GM19463 (cell line): ENCODE results near the gene GMDS.

Experiments
- ATAC-seq: cut with Tn5 transposase; IDR thresholded peaks from one replicate; pipeline ENCODE4 v1.9.1; 2021; ENCODE audit warnings: mild to moderate bottlenecking, moderate library complexity; ENCODE audit not compliant: unreplicated experiment

The GMDS gene

DNA sequence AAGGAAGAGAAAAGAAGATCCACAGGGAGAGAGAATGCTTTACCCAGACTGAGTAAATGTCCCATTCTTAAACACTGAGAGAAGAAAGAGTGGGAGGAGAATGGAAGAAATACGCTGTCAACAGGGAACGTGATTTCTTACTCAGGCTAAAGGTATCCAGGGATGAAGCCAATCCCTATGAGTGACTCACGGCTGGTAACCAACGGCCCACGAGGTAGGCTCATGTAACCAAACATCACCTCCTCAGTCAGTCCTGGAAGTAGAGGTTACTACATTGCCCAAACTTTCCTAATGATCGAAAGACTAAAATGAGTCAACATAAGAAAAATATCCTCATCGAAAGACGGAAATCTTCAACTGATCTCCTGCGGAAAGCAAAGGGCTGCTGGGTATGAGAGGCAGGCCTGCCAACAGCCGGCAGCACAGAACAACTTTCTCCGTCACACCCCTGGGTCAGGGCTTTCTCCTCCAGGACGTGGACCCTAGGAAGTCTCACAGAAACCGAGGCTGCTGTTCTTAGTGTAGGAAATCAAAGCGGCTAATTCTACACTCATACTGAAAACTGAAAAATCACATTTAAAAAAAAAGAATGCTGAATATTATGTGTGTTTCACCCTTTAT is 292.6 kb downstream of the GMDS start:
- no peak for ATAC-seq

DNA sequence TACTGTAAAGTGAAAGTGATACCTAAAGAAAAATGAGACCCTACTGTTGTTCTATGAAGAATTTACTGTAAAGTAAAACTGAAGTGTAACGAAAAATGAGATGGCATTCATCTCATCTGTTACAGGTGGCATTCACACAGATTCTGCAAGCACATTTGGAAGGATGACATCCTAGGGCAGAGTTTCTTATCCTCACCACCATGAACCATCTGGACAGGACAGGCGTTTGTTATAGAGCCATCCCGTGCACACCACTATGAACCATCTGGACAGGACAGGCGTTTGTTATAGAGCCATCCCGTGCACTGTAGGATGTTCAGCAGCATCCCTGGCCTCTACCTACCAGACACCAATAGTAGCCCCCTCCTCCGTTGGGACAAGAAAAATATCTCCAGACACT is 294.8 kb downstream of the GMDS start:
- ATAC-seq = no peak

GRCh38 chr6:1949538-1949937 is 295.9 kb downstream of the GMDS start:
- no peak for ATAC-seq

- ATAC-seq = no peak
These were observed 297.5 kb downstream of the GMDS start for GRCh38 chr6:1947922-1948321.

DNA sequence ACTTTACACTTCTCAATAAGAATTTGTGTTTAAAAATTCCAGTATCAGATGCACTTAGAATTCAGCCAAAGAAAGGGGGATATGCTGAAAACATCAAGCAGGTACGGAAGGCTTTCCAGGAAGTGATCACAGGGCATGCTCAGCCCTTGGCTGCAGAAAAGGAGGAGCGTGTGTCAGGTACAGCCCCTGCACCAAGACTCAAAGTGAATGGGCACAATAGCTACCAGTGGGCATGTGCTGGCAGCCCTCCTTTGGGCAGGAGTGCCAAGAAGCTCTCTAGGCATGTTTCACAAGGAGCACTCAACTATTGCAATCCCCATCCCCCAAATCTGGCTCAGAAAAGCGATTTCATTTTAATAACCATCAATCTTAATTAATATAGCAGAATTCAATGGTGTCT is 298.8 kb downstream of the GMDS start:
- no peak for ATAC-seq

DNA sequence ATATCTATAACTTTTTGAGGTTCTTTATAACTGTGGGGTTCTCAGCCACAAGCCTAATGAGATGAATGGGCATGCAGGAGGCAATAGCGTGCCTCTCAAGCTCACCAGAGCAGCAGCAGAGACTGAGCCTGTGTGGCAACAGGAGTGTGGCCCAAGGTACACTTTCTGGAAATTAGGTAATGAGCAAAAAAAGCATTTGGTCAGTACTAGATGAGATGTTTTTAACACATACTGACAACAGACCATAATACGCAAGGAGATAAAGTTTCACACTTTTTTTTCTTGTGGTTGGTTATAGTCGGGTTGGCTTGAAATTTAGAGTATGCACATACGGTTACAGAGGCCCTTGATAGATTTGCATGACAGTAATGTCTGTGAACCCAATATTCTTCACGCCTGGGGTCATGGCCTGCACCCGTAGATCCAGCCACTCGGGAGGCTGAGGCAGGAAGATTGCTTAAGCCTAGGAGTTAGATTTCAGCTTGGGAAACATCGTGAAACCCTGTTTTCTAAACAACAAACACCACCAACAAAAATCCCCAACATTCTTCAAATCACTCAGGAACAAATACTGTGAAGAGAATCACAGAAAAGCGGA is 300.1 kb downstream of the GMDS start:
- ATAC-seq = no peak

DNA sequence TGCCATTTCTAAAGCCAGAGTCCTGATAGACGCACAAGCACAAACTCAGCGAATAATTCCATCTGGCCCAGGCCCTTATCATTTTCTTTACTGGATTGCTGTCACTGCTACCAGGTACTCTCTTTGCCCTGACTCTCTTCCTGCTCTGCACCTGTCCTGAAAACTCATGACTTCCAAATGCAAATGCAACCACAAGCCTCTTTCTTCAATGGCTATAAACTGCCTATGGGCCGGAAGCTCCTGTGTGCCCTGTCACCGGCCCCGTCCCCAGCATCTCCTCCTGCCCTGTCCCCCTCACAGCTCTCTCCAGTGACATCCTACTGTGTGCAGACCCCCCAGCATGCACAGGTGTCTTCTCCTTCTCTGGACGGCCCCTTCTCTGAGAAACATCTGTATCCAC is 302.6 kb downstream of the GMDS start:
- ATAC-seq = no peak

GRCh38 chr6:1941534-1941933 is 303.9 kb downstream of the GMDS start:
- no peak for ATAC-seq

DNA sequence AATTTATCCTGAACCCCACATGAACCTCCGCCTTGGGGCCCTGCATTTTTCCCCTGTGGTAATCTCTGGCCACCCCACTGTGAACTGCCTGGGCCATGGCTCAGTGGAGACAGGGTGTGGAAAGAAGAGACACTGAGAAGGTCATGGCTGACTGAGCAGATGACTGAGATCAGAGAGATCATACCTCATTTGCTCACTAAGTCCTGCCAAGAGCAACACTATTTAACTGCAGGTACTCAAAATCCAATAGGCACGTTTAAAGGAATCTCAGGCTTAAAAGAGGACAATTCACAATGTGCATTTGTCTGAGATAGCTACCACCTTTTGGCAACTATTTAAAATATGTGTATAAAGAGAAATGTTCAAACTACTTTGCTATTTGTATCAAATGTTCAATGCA is 305.0 kb downstream of the GMDS start:
- ATAC-seq = peak; percentile 89

DNA sequence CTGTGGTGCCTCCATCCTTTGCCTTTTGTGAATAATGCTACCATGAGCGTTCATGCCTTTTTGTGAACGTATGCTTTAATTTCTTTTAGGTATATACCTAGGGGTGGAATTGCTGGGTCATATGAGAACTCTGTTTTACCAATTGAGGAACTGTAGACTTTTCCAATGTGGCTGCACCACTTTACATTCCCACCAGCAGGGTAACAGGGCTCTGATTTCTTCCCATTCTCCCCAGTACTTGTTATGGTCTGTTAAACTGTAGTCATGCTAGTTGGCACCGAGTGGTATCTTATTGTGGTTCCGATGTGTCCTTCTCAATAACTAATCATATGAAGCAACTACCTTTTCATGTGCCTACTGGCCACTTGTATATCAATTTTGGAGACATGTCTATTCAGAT is 312.1 kb downstream of the GMDS start:
- ATAC-seq = no peak

GRCh38 chr6:1931817-1932216 is 313.6 kb downstream of the GMDS start:
- no peak for ATAC-seq

DNA sequence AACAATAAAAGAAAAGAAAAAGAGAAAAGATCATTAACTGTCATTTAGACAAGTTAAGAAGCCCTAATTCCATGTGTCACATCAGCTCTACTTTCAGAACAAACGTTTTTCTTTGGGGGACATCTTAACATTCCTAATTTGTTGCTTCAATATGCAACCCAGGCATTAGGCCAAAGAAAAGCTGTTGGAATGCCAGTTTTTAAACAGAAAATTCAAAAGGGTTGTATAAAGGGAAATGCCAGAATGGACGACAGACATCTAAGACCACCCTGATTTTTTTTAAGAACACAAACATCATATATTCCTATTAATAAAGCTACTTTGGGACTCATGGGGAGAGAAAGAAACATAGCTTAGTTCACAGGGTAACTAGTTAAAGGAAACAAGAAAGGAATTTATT is 315.0 kb downstream of the GMDS start:
- no peak for ATAC-seq

- no peak for ATAC-seq
These were observed 315.5 kb downstream of the GMDS start for GRCh38 chr6:1929931-1930330.

DNA sequence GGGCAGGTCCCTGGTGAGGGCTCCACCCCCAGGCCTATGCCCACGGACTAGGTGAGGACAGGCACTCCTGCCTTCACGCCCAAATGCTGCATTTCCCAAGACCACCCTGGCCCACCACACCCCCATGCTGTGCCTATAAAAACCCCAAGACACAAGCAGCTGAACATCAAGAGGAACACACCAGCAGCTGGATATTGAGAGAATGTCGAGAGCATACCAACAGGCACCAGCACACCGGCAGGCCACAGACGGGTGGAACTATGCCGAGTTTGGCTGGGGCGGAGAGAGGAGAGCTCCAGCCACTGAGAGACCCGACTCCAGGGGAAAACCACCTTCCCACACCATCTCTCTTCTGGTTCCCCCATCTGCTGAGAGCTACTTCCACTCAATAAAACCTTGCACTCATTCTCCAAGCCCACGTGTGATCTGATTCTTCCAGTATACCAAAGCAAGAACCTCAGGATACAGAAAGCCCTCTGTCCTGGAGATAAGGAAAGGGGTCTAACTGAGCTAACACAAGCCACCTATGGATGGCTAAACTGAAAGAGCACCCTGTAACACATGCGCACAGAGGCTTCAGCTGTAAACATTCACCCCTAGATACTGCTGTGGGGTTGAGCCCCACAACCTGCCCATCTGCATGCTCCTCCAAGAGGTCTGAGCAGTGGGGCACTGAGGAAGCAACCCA is 319.5 kb downstream of the GMDS start:
- no peak for ATAC-seq

- no peak for ATAC-seq
These were observed 322.0 kb downstream of the GMDS start for GRCh38 chr6:1923449-1923848.

DNA sequence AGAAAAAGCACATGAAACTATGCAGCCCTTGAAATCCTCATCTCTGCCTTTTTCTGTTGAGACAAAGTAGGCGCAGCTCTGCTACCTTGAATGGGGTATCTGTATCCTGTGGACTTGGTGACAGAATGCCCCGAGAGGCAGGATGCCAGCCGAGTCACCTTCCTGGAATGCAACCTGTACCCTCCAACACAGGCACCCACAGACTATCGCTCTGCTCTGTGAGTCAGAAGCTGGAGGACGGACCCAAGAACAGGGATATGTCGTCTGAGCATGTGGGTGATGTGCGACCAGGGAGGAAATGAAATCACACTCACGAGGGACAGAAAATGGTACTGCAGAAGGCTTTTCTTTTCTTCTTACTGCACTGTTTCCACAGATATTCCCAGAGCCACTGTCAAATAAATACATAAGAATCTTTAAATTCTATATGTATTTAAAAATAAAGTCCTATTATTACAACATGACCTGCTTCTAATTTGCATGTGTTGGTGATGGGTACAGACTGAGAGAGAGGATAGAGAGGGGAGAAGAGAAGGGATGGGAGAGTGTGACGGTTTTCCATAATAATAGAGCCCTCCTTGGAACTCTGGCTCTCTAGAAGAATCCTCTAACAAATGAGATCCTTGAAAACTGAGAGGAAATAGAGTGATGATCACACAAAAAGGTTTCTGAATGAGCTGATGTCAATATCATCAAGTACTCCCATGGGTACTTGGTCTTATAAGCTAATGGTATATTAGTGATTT is 327.6 kb downstream of the GMDS start:
- no peak for ATAC-seq

DNA sequence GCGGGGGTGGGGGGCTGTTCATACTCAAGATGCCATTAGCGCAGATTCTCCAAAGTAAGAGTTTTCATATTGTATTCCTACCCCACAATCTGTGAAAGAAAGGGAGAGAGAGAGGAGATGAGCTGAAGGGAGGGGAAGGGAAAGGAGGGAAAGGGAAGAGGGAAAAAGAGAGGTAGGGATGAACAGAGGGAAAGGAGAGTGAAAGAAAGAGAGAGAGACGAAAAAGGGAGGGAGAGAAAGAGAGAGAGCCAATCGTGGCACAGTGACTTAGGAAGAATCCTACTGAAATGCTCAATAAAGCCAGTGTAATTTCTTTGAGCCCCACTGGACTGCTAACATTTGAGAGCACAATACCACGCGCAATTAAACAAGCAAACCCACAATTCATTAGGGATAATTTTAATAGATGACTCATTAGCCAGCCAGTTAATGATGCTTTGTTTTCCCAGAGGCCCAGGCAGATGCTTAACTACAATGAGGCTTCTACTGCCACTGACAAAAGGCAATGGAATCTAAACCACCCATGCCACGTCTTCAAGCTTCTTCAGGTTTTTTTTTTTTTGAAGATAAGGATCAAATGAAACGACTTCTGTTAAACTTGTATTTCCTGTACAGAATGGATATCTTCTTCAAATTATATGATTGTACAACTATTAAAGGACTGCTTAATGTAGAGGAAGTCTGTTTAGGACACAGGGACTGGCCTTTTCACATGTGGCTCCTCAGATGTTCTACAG is 328.9 kb downstream of the GMDS start:
- ATAC-seq = no peak

DNA sequence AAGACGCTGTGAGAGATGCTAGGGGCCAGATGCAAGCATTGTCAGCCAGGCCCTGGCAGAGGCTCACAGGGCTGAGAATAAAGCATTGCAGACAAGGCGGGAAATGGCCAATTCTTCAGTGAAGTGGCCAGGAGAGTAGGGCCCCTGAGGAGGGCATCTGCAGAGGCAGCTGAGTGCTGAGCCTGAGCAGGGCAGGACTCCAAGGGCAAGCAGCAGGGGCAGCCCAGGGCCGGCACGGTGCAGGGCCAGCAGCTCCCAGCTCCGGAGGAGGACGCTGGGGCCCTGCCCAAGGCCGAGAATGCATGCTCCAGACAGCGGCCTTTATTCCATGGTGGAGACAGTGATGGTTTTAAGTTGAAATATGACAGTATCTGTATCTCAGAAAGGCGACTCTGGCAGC is 330.2 kb downstream of the GMDS start:
- no peak for ATAC-seq

DNA sequence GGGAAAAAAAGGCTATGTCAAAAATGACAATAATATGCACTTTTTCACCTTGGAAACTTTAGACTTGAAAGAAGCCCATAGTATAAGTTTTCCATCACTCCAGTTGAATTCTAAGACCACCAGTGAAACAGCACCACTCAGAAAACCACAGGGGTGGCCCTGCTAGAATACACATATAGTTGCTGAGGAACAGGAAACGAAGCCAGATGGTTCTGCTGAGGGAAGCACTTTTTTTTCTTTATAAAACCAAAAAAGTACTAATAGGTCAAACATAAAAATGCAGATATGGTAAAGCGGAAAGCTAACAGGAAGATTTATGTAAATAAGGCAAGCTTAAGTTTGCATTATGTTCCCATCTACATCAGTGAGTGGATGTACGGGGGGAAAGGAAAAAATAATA is 331.8 kb downstream of the GMDS start:
- no peak for ATAC-seq

DNA sequence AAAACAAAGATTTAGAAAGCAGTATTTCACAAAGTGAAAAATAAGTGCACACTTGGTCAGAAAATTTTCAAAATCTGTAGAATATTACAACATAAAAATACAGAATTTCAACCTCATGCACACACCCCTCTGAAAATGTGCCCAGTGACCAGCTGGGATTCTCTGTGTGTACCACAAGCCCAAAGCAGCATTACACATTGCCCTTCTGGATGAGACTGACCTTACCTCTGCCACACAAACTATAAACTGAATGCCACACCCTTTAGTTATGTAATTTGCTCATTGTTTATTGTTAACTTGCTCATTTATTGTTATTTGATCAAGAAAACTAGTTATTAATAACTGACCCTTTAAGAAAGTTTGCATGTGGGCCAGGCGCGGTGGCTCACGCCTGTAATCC is 332.7 kb downstream of the GMDS start:
- ATAC-seq = no peak

GRCh38 chr6:1911474-1911873 is 333.9 kb downstream of the GMDS start:
- no peak for ATAC-seq
